H9 (cell line): ENCODE measurements around the gene TTYH1. TPM values are rescaled to one million over a fixed set of nuclear protein-coding genes. Genes with fewer than 3 reads are reported as not detected.

ENCODE experiments used
- DNase-seq: peaks from one replicate; pipeline ENCODE4 v3.0.0-alpha.2; 2017
- H2AFZ ChIP-seq: one replicate; pipeline ENCODE4 v1.6.1; 2013; ENCODE audit warnings: mild to moderate bottlenecking, low read length, control low read depth, moderate library complexity
- H2AK5ac ChIP-seq: 2 replicates; pipeline ENCODE4 v1.6.1; 2013; ENCODE audit warnings: low read length, control low read depth, mixed read lengths; ENCODE audit not compliant: insufficient read length
- H2BK120ac ChIP-seq: one replicate; pipeline ENCODE4 v1.6.1; 2013; ENCODE audit warnings: low read depth, mild to moderate bottlenecking, low read length, control low read depth, inconsistent platforms; ENCODE audit not compliant: poor library complexity, severe bottlenecking
- H2BK12ac ChIP-seq: 2 replicates; pipeline ENCODE4 v1.6.1; 2013; ENCODE audit warnings: low read length, control low read depth, mixed read lengths, low read depth; ENCODE audit not compliant: insufficient read length
- H2BK15ac ChIP-seq: 2 replicates; pipeline ENCODE4 v1.6.1; 2013; ENCODE audit warnings: low read depth, low read length, control low read depth
- H2BK20ac ChIP-seq: one replicate; pipeline ENCODE4 v1.6.1; 2013; ENCODE audit warnings: low read depth, mild to moderate bottlenecking, low read length, control low read depth, inconsistent platforms; ENCODE audit not compliant: poor library complexity, severe bottlenecking
- H2BK5ac ChIP-seq: 2 replicates; pipeline ENCODE4 v1.6.1; 2013; ENCODE audit warnings: low read length, control low read depth, mixed read lengths; ENCODE audit not compliant: insufficient read length
- H3K14ac ChIP-seq: 2 replicates; pipeline ENCODE4 v1.6.1; 2013; ENCODE audit warnings: low read length, control low read depth; ENCODE audit not compliant: insufficient read depth
- H3K18ac ChIP-seq: 2 replicates; pipeline ENCODE4 v1.6.1; 2013; ENCODE audit warnings: low read depth, mild to moderate bottlenecking, mixed read lengths, low read length, control low read depth; ENCODE audit not compliant: insufficient read length
- H3K23ac ChIP-seq: 2 replicates; pipeline ENCODE4 v1.6.1; 2013; ENCODE audit warnings: low read length, control low read depth, mixed read lengths, low read depth; ENCODE audit not compliant: insufficient read length
- H3K23me2 ChIP-seq: 2 replicates; pipeline ENCODE4 v1.6.1; 2013; ENCODE audit warnings: low read depth, mild to moderate bottlenecking, mixed read lengths, low read length, control low read depth; ENCODE audit not compliant: insufficient read length, poor library complexity, severe bottlenecking
- H3K27ac ChIP-seq: 2 replicates; pipeline ENCODE4 v1.5.1; 2013; ENCODE audit warnings: low read length, control low read depth, mixed read lengths, low read depth; ENCODE audit not compliant: insufficient read length
- H3K27me3 ChIP-seq: 2 replicates; pipeline ENCODE4 v1.6.1; 2013; ENCODE audit warnings: low read length, control low read depth, inconsistent platforms; ENCODE audit not compliant: insufficient read depth
- H3K4ac ChIP-seq: 2 replicates; pipeline ENCODE4 v1.6.1; 2013; ENCODE audit warnings: low read depth, mild to moderate bottlenecking, control low read depth, inconsistent platforms, low read length, moderate library complexity
- H3K4me1 ChIP-seq: 2 replicates; pipeline ENCODE4 v1.6.1; 2013; ENCODE audit warnings: low read length, control low read depth, inconsistent platforms; ENCODE audit not compliant: insufficient read depth
- H3K4me2 ChIP-seq: 2 replicates; pipeline ENCODE4 v1.6.1; 2013; ENCODE audit warnings: low read length, control low read depth, mixed read lengths; ENCODE audit not compliant: insufficient read length, insufficient read depth
- H3K56ac ChIP-seq: 2 replicates; pipeline ENCODE4 v1.6.1; 2013; ENCODE audit warnings: low read depth, mild to moderate bottlenecking, mixed read lengths, low read length, control low read depth; ENCODE audit not compliant: insufficient read length
- H3K79me1 ChIP-seq: 2 replicates; pipeline ENCODE4 v1.6.1; 2013; ENCODE audit warnings: low read depth, mild to moderate bottlenecking, moderate library complexity, low read length, control low read depth, inconsistent platforms; ENCODE audit not compliant: insufficient read depth, poor library complexity, severe bottlenecking
- H3K79me2 ChIP-seq: 2 replicates; pipeline ENCODE4 v1.6.1; 2013; ENCODE audit warnings: low read length, control low read depth, inconsistent platforms; ENCODE audit not compliant: insufficient read depth
- H3K9ac ChIP-seq: 2 replicates; pipeline ENCODE4 v1.6.1; 2013; ENCODE audit warnings: low read length, control low read depth, mixed read lengths; ENCODE audit not compliant: insufficient read length; ENCODE audit errors: extremely low read depth
- H3K9me3 ChIP-seq: one replicate; pipeline ENCODE4 v1.6.1; 2013; ENCODE audit warnings: low read depth, low read length, inconsistent platforms; ENCODE audit not compliant: control insufficient read depth
- H3T11ph ChIP-seq: one replicate; pipeline ENCODE4 v1.6.1; 2013; ENCODE audit warnings: mild to moderate bottlenecking, low read length, control low read depth, inconsistent platforms
- H4K20me1 ChIP-seq: one replicate; pipeline ENCODE4 v1.6.1; 2013; ENCODE audit not compliant: control insufficient read depth, insufficient read length, insufficient read depth
- H4K5ac ChIP-seq: 2 replicates; pipeline ENCODE4 v1.6.1; 2013; ENCODE audit warnings: low read depth, mild to moderate bottlenecking, mixed read lengths, low read length, control low read depth; ENCODE audit not compliant: insufficient read length
- H4K8ac ChIP-seq: replicated peaks from 2 replicates; pipeline ENCODE4 v1.6.1; 2013; ENCODE audit warnings: low read length, control low read depth, mixed read lengths, low read depth; ENCODE audit not compliant: insufficient read length
- H4K91ac ChIP-seq: 2 replicates; pipeline ENCODE4 v1.6.1; 2013; ENCODE audit warnings: low read depth, mild to moderate bottlenecking, moderate library complexity, mixed read lengths, low read length, control low read depth; ENCODE audit not compliant: insufficient read length
- H3K27ac Mint-ChIP-seq, 3 experiments: 2 replicates in 2 of 3; 3 replicates in 1 of 3; pipeline ENCODE4 v1.8.0; 2020 to 2021; ENCODE audit warnings: mixed read lengths in 3 of 3, mild to moderate bottlenecking in 1 of 3, moderate library complexity in 1 of 3
- H3K27me3 Mint-ChIP-seq: 2 replicates; pipeline ENCODE4 v1.8.0; 2021; ENCODE audit warnings: low read depth, mild to moderate bottlenecking, moderate library complexity, mixed read lengths
- H3K36me3 Mint-ChIP-seq, 3 experiments: 2 replicates in 2 of 3; 3 replicates in 1 of 3; pipeline ENCODE4 v1.8.0; 2020 to 2021; ENCODE audit warnings: low read depth in 3 of 3, mixed read lengths in 3 of 3; ENCODE audit not compliant: insufficient read depth in 1 of 3
- H3K4me1 Mint-ChIP-seq, 2 experiments: 2 replicates each; pipeline ENCODE4 v1.8.0; 2020; ENCODE audit warnings: mixed read lengths in 2 of 2
- H3K4me3 Mint-ChIP-seq, 2 experiments: 2 replicates in 1 of 2; 3 replicates in 1 of 2; pipeline ENCODE4 v1.8.0; 2020 to 2021; ENCODE audit warnings: mild to moderate bottlenecking in 2 of 2, mixed read lengths in 2 of 2, moderate library complexity in 1 of 2
- H3K9me3 Mint-ChIP-seq, 2 experiments: 2 replicates in 1 of 2; 3 replicates in 1 of 2; pipeline ENCODE4 v1.8.0; 2020; ENCODE audit warnings: mild to moderate bottlenecking in 2 of 2, mixed read lengths in 2 of 2, moderate library complexity in 1 of 2
- CTCF ChIP-seq: fragments of 200-600 bp; sonication (generic); conservative IDR thresholded peaks from 3 replicates; pipeline ENCODE4 v1.8.0; 2021; ENCODE audit warnings: antibody characterized with exemption, mild to moderate bottlenecking
- WGBS: extraction: QIAGEN DNeasy Blood & Tissue Kit; methylation state at CpG from one replicate; pipeline ENCODE4 v1.1.7; 2013; ENCODE audit warnings: missing lambda C conversion rate, low lambda C conversion rate, mixed read lengths; ENCODE audit not compliant: insufficient read length; ENCODE audit errors: extremely low coverage; 5-methylcytosine and 5-hydroxymethylcytosine counted together
- total RNA-seq: library from RNA; stranded (reverse); gene quantifications from 2 replicates; pipeline ENCODE4 v1.2.1, GENCODE V29; 2021

The TTYH1 gene
- total RNA-seq, 1 experiment from 2014 or later, result 47.1 TPM

- no peak overlapping the region for H4K8ac ChIP-seq
- DNase-seq, result no peak
- H3K18ac ChIP-seq, result no peak overlapping the region
- H3K27ac ChIP-seq, result no peak overlapping the region
- H3K79me1 ChIP-seq, result no peaks in the 10 kb centered on the region
- no peak overlapping the region for H2BK120ac ChIP-seq
- no peak overlapping the region for H3K9ac ChIP-seq
- H4K91ac ChIP-seq, result no peak overlapping the region
- H3K14ac ChIP-seq, result no peak overlapping the region
- no peak for TF ChIP-seq CTCF
- Mint-ChIP-seq H3K36me3 (no peaks in the 10 kb centered on the region), H3K27me3 (peaks cover 38% of the 10 kb centered on the region), H3K4me3 (no peak overlapping the region), H3K4me1 (peaks cover 7 to 18% of the 10 kb centered on the region in 2 experiments), H3K27ac (no peak overlapping the region), H3K9me3 (no peaks in the 10 kb centered on the region; a peak in 1 of 5 replicates)
- H3K56ac ChIP-seq, result no peak overlapping the region
- no peaks in the 10 kb centered on the region for H3K79me2 ChIP-seq
- H2BK20ac ChIP-seq, result no peak overlapping the region
- no peak overlapping the region for H2AFZ ChIP-seq
- peaks cover 7% of the 10 kb centered on the region for H3K23me2 ChIP-seq
- no peaks in the 10 kb centered on the region for H3K27me3 ChIP-seq
- no peaks in the 10 kb centered on the region for H3K9me3 ChIP-seq
- no peak overlapping the region for H2BK5ac ChIP-seq
- H2BK12ac ChIP-seq, result no peak overlapping the region
- H3K4ac ChIP-seq, result no peak overlapping the region
- no peak overlapping the region for H4K5ac ChIP-seq
- no peak overlapping the region for H2AK5ac ChIP-seq
- no peaks in the 10 kb centered on the region for H4K20me1 ChIP-seq
- no CpG with 5 or more reads among the region's 11 CpGs for WGBS
- H3T11ph ChIP-seq, result no peak overlapping the region
- H2BK15ac ChIP-seq, result no peak overlapping the region
- no peaks in the 10 kb centered on the region; the same call in 1 of the 2 replicates for H3K4me1 ChIP-seq
- H3K23ac ChIP-seq, result no peak overlapping the region
- no peak overlapping the region for H3K4me2 ChIP-seq
These were observed 60.4 kb downstream of the TTYH1 start for GRCh38 chr19:54475706-54476105.
